Breast epithelium (tissue), 4 donors: Measurements from ENCODE around the gene ACSS1. TPM values are rescaled to one million over a fixed set of nuclear protein-coding genes. Genes with fewer than 3 reads are reported as not detected.

Source experiments
- DNase-seq, 2 donors: peaks; one replicate each; pipeline ENCODE4 v3.0.0-alpha.2; 2019; ENCODE audit warnings: low spot score in 2 of 2
- H3K27ac ChIP-seq, 2 donors: fragments of 200-600 bp; sonication (generic) in 1 of 2; one replicate each; pipeline ENCODE4 v1.5.1; 2016 to 2019; ENCODE audit warnings: mild to moderate bottlenecking in 1 of 2
- H3K27me3 ChIP-seq, 2 donors: fragments of 200-600 bp; sonication (generic) in 1 of 2; one replicate each; pipeline versions ENCODE4 v1.5.1 to v1.6.0; 2017 to 2019; ENCODE audit warnings: control low read depth in 1 of 2, mild to moderate bottlenecking in 1 of 2
- H3K36me3 ChIP-seq: fragments of 200-600 bp; one replicate; pipeline ENCODE4 v1.5.1; 2019
- H3K4me1 ChIP-seq, 2 donors: fragments of 200-600 bp; sonication (generic); one replicate each; pipeline ENCODE4 v1.5.1; 2016 to 2019; ENCODE audit warnings: control low read depth in 1 of 2
- H3K4me3 ChIP-seq, 3 donors: fragments of 200-600 bp; sonication (generic); 1 replicate in 2 of 3; 2 replicates in 1 of 3; pipeline ENCODE4 v1.5.1; 2016 to 2019; ENCODE audit warnings: mild to moderate bottlenecking in 3 of 3, moderate library complexity in 2 of 3
- H3K9me3 ChIP-seq, 2 donors: fragments of 200-600 bp; sonication (generic) in 1 of 2; one replicate each; pipeline ENCODE4 v1.5.1; 2016 to 2019; ENCODE audit warnings: control low read depth in 1 of 2
- POLR2A ChIP-seq: fragments of 450-650 bp; IDR thresholded peaks from one replicate; pipeline ENCODE4 v1.6.1; 2016; ENCODE audit warnings: antibody characterized with exemption, mild to moderate bottlenecking, moderate library complexity
- POLR2AphosphoS5 ChIP-seq, 3 donors: sonication (generic); formaldehyde crosslinking; IDR thresholded peaks; one replicate each; pipeline ENCODE4 v1.6.1; 2017; ENCODE audit warnings: antibody characterized with exemption in 3 of 3
- intact Hi-C: fragments of 100-400 bp; cut with DNase I; formaldehyde crosslinking; loops from one replicate; pipeline ENCODE4 v1.15.1; 2023; ENCODE audit warnings: low total_unique reads
- total RNA-seq, 3 donors: library from RNA; depleted of rRNA; stranded (reverse); fragments of >200 nt; gene quantifications; one replicate each; pipeline ENCODE4 v1.1.0, GENCODE V29; 2016
- TF ChIP-seq, protein P1 (sequence below), 3 donors: fragments of 450-650 bp; IDR thresholded peaks; one replicate each; pipeline ENCODE4 v1.5.1; 2016 to 2017; ENCODE audit warnings: antibody characterized with exemption in 3 of 3, mild to moderate bottlenecking in 3 of 3, moderate library complexity in 3 of 3

The ACSS1 gene
- total RNA-seq, 3 donors from 2014 or later = 17.6 to 38.2 (median 37.4) TPM

DNA sequence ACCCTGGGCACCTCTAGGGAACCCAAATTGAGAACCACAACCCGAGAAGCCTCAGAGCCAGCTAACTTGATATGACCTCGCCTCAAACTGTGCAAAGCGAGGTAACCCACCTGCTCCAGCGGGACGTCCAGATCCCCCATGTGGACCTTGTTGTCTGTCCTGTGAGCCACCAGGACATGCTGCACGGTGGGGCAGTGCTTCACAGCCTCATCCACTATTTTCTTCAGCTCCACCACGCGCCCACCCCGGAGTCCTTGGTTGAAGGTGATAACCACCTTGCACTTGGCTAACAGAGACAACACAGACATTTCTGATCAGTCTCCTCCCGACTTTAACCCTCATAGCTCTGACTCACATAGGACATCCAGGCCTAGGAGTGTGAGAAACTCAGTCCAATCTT, 34.6 kb downstream of the ACSS1 start:
- peak in 1 of 2 donors; percentile 12 for DNase-seq
- no peak for TF ChIP-seq POLR2AphosphoS5 (IDR thresholded peaks at IDR 0.05)
- TF ChIP-seq POLR2A = no peak
- TF ChIP-seq, protein P1, sequence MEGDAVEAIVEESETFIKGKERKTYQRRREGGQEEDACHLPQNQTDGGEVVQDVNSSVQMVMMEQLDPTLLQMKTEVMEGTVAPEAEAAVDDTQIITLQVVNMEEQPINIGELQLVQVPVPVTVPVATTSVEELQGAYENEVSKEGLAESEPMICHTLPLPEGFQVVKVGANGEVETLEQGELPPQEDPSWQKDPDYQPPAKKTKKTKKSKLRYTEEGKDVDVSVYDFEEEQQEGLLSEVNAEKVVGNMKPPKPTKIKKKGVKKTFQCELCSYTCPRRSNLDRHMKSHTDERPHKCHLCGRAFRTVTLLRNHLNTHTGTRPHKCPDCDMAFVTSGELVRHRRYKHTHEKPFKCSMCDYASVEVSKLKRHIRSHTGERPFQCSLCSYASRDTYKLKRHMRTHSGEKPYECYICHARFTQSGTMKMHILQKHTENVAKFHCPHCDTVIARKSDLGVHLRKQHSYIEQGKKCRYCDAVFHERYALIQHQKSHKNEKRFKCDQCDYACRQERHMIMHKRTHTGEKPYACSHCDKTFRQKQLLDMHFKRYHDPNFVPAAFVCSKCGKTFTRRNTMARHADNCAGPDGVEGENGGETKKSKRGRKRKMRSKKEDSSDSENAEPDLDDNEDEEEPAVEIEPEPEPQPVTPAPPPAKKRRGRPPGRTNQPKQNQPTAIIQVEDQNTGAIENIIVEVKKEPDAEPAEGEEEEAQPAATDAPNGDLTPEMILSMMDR (IDR thresholded peaks at IDR 0.05) = no peak
- H3K9me3 ChIP-seq = no peaks in the 10 kb centered on the region
- H3K36me3 ChIP-seq = no peaks in the 10 kb centered on the region
- no peak overlapping the region for H3K27ac ChIP-seq
- no peak overlapping the region for H3K4me3 ChIP-seq
- H3K27me3 ChIP-seq = no peaks in the 10 kb centered on the region
- H3K4me1 ChIP-seq = peaks cover 0 to 7% of the 10 kb centered on the region in 2 donors
- intact Hi-C loops = no loop called here

DNA sequence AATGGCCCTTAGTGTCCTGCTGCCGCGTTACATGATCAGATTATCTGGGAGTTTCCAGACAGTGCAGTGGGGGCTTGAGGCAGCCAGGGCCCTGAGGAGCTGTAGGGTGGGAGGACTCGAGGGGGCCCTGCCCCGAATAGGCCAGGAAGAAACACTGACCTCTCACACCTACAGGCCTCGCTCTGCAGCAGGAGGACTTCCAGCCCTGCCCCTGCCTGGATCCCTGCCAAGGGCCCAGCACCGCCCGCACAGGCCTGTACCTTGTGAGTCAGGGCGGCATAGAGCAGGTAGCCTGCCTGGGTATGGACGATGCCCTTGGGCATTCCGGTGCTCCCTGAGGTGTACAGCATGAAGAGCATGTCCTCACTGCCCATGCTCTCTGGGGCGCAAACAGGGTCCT, 35.3 kb downstream of the ACSS1 start:
- Histone ChIP-seq H3K9me3 (no peaks in the 10 kb centered on the region), H3K27ac (no peak overlapping the region), H3K4me1 (peaks cover 0 to 13% of the 10 kb centered on the region in 2 donors), H3K27me3 (no peaks in the 10 kb centered on the region), H3K4me3 (no peak overlapping the region), H3K36me3 (no peaks in the 10 kb centered on the region)
- TF ChIP-seq, protein P1 (IDR thresholded peaks at IDR 0.05) = no peak
- intact Hi-C loops = no loop called here
- DNase-seq = peak; percentile 48 to 83

DNA sequence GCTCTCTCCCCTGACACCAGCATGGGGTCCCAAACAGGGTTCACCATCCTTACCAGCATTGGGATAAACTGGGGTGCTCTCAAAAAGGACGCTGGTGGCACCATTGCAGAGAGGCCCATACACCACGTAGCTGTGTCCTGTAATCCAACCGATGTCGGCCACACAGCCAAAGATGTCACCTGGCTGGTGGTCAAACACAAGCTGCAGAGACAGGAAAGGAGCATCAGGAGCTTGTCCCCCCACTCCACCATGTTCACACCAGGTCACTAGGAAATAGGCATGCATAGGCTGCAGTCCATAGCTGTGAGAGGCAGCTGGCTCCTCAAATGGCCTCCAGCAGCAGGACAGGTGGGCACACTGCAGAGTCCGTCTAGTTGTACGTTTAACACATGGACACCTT, 36.6 kb downstream of the ACSS1 start:
- Histone ChIP-seq H3K4me3 (no peak overlapping the region), H3K27ac (no peak overlapping the region), H3K9me3 (no peaks in the 10 kb centered on the region), H3K4me1 (peaks cover 0 to 21% of the 10 kb centered on the region in 2 donors), H3K36me3 (no peaks in the 10 kb centered on the region), H3K27me3 (no peaks in the 10 kb centered on the region)
- TF ChIP-seq POLR2A = no peak
- TF ChIP-seq, protein P1 (IDR thresholded peaks at IDR 0.05) = no peak
- no peak for TF ChIP-seq POLR2AphosphoS5 (IDR thresholded peaks at IDR 0.05)
- peak in 1 of 2 donors; percentile 12 for DNase-seq
- intact Hi-C loops = no loop called here

DNA sequence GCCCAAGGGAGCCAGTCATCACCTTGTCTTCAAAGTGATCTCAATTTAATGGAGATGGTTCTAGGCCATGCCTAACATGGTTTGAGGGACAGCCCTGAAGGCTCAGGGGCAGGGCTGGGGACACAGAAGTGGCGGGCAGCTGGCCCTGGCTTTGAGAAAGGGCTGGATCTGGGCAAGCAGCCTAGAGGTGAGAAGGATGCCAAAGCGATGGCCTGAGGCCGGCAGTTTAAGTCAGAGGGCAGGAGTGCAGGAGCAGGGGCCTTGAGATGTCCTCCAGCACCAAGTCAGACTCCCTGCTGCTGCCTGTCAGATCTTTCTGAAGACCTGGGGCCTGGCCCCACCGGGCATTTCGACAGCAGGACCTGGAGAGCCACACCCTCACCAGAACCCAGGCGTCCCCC, 37.0 kb downstream of the ACSS1 start:
- peak in 1 of 2 donors; percentile 47 for DNase-seq
- Histone ChIP-seq H3K9me3 (no peaks in the 10 kb centered on the region), H3K27me3 (no peaks in the 10 kb centered on the region), H3K36me3 (no peaks in the 10 kb centered on the region), H3K4me1 (peaks cover 0 to 21% of the 10 kb centered on the region in 2 donors), H3K27ac (no peak overlapping the region), H3K4me3 (no peak overlapping the region)
- intact Hi-C loops = no loop called here
- TF ChIP-seq POLR2AphosphoS5 (IDR thresholded peaks at IDR 0.05) = no peak
- TF ChIP-seq POLR2A = no peak
- TF ChIP-seq, protein P1 (IDR thresholded peaks at IDR 0.05) = no peak

DNA sequence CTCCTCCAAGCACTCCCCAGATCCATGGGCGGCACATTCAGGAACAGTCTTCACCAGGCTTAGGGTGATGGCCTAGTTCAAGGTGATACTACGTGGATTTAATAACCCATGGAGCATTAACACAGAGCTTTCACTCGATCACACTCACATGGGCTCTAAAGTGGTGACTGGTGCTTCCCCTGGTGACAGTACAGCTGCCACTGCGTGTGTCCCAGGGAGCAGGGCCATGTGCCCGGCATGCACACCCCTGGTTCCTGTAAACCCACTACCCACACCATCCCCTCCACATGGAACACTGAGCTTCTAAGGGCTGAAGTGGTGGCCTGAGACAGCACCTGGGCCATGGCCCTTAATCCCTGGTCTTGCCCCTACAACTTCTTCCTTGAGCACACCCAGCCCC, 37.6 kb downstream of the ACSS1 start:
- no peaks in the 10 kb centered on the region for H3K9me3 ChIP-seq
- no peaks in the 10 kb centered on the region for H3K36me3 ChIP-seq
- no peak overlapping the region for H3K27ac ChIP-seq
- H3K4me3 ChIP-seq = no peak overlapping the region
- peaks cover 0 to 21% of the 10 kb centered on the region in 2 donors for H3K4me1 ChIP-seq
- H3K27me3 ChIP-seq = no peaks in the 10 kb centered on the region
- intact Hi-C loops = no loop called here
- DNase-seq = no peak
- TF ChIP-seq POLR2A = no peak
- TF ChIP-seq, protein P1 (IDR thresholded peaks at IDR 0.05) = no peak
- TF ChIP-seq POLR2AphosphoS5 (IDR thresholded peaks at IDR 0.05) = no peak
